Activated naive CD4-positive, alpha-beta T cell (primary cell): Measurements from ENCODE around the gene CTSC.
"Not testable (repeated sequence)": the region's sequence is repeated elsewhere in the genome, so short reads cannot be mapped to it uniquely, and the experiment has no call there.

ENCODE experiments used
- DNase-seq, 4 experiments: peaks; one replicate each; lab custom pipeline; 2025; lab: John Stamatoyannopoulos, UW

The CTSC gene

DNA sequence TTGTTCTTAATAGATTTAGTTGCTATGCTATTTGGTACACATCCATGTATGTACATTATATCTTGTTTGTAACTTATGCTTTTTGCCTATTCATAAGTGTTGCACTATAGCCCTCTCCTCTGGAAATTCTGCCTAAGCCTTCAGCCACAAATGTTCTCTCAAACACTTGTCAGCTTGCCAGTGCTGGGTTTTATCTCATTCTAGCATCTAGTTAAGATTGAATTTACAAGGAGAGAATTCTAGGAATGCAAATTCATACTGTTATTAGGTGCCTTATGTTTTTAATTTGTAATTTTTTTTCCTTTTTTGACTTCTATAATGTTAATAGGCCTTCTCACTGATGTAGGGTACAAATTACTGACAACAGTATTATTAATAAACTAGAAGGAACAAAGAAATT is 14.6 kb upstream of the CTSC start:
- no peak for DNase-seq

DNA sequence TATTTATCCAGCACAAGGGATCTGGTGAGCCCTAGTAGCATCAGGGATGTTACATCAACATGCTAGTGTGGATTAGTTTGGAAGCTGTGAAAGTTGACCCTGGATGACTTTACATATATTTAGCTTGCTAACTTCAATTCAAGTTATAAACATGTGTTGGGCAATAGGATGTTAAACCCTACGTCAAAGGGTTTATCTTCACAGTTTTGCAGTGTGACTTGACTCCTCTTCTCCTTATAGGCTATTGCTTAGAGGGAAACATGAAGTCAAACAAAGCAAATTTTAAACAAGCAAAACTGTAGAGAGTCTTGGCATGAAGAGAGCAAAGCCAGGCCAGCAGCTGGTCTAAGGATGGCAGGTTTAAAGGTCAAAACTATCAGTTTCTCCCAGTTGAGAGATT is 11.3 kb upstream of the CTSC start:
- no peak for DNase-seq

DNA sequence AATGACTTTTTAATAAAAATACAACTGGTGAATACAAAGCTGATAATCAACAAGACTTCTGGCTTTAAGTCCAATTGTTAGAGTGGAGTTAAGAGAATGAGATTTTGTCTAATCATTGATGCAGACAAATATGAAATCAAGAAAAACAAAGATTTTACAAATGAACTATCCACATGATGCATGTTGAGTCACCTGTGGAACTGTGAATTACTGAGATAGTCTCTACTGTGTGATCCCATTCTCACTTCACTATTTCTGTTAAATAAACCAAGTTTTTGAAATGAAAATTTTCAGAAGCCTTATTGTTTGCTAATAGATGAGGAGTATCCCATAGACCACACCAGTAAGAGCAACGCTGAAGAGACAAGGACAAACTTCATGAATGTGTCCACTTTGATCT is 8.4 kb upstream of the CTSC start:
- no peak for DNase-seq

DNA sequence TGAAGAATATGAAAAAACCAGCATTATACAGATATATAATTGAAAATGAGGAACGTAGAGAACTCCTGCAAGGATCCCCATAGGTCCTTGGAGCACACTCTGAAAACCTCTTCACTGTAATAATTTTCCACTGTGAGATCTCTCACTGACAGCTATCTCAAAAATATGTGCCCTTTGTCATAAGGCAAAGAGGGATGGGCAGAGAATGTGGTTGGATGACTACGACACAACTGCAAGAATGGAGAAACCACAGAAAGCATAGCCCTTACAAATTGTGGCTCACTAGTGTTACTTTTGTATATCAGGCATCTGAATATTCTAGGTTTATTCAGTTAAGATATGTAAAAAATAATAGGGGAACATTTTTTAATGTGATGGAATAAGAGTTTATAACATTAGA is 7.9 kb upstream of the CTSC start:
- DNase-seq = no peak

DNA sequence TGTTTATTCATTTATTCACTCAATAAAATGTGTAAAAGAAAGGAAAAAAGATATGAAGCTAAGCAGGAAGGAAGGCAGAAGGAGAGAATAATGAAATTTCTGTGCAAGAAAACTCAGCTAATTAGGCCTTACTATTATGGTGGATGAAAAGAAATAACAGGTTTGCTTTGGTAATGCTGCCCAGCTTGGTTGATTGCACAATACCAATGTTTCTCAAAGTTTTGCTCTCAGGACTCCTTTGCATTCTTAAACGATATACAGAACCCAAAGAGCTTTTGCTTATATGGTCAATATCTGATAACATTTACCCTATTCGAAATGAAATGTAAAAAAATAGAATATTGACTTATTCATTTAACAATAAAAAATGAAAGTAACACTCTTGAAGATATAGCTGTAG is 7.3 kb upstream of the CTSC start:
- no peak for DNase-seq

DNA sequence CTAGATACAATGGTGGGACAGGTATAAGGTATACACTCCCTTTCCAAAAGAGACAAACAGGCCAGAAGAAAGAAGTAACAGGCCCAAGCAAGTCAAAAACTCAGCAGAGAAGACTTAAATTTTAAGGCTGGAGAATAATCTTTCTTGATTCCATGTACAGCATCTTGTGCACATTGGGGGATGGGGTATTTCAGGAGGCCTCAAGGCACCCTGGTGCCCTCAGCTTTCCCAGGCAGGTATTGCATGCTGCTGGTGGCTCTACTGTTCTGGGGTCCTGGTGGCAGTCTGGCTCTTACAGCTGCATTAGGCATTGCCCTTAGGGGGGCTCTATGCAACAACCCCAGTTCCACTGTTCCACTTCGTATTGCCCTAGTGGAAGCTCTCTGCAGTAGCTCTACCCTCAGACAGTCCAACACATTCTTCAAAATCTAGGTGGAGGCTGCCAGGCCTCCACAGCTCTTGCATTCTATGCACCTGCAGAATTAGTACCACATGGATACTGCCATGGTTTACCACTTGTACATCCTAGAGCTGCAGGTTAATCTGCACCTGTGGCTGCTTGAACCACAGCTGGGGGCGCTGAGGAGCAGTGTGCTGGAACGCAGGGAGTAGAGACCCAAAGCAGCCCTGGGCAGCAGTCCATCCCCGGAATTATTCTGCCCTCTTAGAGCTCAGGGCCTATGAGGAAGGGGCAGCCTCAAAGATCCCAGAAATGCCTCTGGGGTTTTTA is 4.2 kb upstream of the CTSC start:
- DNase-seq = no peak

DNA sequence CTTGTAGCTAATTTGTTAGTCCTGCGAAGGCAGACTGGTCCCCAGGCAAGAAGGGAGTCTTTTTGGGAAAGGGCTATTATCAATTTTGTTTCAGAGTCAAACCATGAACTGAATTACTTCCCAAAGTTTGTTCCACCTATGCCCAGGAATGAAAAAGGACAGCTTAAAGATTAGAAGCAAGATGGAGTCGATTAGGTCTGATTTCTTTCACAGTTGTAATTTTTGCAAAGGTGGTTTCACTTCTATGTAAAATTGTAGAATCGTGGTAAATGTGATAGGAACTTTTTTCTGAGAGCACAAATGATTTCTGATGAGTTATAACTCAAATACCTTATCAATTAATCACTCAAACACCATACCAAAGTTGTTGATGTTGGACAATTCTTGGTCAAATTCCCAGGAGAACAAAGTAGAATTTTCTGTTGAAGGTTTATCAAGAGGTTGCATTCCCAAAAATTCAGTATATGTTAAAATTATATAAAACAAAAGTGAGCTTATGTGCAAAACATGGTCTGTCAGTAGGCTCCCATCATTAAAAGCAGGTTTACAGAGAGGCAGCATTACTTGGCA is 2.9 kb upstream of the CTSC start:
- DNase-seq = no peak

DNA sequence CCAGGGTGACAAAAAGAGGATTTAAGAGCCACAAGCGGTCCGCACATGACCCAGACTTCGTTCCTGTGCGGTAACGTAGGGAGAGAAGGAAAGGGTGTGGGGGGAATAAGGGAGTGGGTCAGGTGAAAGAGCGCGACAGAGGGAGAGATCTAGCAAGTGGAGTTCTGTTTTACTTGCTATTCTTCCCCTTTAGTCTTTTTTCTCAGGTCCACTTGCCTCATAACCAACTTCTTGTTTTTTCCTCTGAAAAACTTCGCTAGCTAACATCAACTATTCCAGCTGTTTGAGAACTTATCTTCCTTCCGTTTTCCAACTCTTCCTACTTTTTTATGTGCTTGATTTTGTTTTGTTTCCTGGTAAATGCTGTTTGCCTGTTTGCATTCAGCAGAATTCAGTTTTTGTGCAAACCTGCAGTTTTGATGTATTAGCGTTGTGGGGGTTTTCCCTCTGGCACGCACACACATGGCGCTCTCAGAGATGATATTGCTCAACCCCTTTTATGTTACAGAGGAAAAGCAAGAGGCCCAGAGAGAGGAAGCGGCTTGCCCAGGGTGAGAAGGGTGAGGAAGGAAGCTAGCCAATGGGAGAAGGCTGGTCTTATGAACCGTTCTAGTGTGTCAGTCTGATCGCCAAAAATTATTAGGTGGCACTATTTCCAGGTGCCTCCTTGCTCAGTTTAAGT is 592 bp upstream of the CTSC start:
- no peak for DNase-seq

DNA sequence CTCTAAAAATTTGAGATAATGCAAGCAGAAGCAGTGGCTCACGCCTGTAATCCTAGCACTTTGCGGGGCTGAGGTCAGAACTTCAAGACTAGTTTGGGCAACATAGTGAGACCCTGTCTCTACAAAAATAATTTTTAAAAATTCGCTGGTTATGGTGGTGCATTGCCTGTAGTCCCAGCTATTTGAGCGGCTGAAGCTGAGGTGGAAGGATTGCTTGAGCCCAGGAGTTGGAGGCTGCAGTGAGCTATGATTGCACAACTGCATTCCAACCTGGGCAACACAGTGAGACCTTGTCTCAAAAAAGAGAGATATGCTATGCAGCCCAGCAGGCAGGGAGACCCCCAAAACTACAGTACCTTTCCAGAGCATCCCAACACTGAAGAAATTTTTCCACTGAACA is 2.3 kb downstream of the CTSC start:
- DNase-seq = no peak

DNA sequence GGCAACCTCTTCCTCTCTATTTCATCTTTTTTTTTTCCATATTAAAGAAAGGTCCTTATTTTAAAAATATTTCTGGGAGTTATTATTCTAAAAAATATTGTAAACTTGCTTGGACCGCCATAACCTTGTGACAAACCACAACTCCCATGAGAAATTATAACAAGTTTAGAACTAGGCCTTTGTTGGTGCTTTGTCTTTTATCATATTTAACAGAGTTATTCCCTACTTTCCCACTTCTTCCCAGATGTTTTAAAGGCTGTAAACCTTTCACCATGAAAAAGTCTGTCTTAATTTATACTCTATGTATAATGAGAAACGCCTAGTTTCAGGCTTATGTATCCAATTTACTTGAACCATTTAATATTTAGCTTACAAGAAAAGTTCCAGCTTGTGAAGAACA is 3.7 kb downstream of the CTSC start:
- no peak for DNase-seq

DNA sequence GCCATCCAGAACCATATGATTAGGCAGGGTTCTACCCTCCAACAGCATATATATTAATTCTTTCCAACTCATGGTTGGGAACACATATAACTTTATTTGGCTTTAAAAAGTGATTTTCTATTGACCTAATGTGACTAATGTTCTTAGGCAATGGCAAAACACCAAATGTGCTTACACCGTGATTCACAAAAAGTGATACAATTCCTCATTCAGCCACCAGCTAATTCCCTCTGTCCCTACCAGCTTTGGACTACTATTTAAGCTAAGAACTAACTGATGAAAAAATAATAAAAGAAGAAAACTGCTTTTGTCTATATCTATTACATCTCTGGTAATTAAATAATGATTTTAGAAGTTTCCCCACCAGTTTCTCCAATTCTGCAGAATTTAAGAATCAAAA is 4.7 kb downstream of the CTSC start:
- DNase-seq = no peak

DNA sequence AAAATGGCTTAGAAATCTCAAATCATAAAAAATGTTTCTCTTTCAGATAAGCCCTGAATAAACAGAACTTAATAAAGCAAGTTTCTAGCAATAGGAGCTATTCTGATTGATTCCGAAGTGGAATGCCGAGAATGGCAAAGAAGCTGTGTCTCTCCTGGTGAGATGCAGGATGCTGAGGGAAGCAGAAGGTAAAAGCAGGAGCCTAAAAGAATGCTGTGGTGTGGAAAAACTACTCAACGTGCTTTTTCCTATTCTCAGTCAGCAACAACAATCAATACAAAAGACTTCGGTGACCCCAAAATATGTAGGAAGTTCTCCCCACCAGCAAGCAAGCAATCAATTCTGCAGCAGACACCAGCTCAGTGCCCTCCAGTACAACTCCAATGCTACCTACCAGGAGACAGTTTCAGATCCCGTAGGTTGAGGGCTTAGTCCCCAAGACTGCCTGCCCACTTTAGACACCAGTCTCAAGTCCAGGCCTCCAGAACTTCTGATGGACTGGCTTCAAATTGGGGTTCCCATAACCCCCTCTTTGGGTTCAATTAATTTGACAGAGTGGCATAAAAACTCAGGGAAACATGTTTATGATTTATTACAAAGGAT is 6.6 kb downstream of the CTSC start:
- no peak for DNase-seq

DNA sequence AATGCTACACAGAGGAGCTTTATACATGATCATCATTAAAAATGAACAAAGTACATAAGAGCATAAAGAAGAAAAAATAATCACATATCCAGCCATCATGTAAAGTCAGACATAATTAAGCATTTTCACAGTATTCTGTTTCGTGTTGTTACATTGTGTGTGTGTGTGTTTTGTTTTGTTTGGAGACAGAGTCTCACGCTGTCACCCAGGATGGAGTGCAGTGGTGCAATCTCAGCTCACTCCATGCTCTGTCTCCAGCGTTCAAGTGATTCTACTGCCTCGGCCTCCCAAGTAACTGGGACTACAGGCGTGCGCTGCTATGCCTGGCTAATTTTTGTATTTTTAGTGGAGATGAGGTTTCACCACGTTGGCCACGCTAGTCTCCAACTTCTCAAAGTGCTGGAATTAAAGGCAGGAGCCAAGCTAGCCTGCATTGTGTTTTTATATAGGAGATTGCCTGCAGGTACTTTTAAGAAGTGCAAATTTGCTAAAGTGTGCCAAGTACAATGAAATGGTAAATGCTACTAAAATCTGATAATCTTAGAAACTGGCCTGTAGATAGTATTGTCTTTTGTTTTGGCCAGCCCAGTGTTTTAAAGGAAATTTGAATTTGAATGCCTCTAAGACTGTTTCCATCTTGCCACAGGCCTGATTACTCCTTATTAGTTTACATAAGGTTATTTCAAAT is 7.8 kb downstream of the CTSC start:
- DNase-seq = no peak

DNA sequence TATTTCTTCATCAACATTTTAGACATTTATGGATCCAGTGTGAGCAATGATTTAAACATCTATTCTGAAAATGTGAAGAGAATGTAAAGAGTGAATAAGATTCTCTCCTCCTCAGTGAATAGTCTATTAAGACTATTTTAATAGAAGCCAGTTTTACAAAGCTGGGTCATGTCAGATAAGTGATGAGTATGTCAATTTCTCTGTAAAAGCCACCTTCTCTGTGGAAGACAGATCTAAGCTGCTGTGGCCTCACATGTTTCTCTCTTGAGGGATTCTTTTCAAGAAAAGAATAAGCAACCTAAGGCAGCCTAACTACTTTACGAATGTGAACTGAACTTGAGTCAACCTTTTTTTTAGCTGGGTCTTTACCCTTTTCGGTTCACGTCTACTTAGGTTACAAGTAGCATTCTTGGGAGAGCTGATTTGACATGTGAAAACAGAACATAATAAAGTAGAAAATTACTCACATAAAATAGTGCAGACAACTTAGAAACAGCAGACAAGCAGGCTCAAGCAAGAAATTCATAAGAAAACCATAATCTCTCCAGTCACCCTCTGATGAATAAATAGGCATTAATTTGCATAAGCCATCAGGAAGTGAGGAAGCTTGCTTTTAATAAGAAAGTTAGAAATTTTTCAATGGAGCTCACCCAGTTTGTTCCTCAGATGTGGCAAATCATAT is 9.9 kb downstream of the CTSC start:
- no peak for DNase-seq

DNA sequence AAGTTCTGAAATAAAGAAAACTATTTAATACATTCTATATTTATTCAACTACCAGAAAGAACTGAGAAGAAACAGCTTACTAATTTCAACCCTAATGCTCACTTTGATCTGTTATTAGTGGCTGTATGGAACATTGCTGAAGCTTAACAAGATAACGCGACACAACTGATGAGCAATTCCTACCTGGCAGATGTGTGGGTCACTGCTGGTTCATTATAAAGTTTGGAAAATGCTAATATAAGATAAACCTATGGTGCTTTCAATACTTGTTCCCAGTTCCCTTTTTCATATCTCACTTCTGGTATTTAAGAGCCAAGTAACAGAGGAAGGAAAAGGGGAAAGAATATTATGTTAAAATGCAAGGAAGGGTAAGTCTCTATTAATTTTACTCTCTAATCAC is 10.5 kb downstream of the CTSC start:
- no peak for DNase-seq

DNA sequence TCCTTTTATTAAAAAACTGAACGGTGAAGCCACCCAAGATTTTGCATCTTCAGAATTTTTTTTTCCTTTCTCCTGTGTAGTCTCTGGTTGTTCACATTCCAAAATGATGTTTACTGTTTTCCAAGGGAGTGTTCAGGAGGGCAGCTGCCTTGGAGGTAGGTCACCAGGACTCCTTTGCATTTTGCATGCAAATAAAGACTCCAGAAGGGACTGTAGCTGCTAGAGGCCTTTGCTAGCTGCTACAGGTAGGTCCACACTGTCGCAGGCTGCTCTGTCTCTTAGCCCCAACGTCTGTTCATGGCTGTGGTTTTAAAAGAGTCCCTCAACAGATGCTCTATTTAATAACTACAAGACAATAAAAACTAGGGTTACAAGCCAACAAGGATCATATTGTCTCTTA is 11.4 kb downstream of the CTSC start:
- no peak for DNase-seq

DNA sequence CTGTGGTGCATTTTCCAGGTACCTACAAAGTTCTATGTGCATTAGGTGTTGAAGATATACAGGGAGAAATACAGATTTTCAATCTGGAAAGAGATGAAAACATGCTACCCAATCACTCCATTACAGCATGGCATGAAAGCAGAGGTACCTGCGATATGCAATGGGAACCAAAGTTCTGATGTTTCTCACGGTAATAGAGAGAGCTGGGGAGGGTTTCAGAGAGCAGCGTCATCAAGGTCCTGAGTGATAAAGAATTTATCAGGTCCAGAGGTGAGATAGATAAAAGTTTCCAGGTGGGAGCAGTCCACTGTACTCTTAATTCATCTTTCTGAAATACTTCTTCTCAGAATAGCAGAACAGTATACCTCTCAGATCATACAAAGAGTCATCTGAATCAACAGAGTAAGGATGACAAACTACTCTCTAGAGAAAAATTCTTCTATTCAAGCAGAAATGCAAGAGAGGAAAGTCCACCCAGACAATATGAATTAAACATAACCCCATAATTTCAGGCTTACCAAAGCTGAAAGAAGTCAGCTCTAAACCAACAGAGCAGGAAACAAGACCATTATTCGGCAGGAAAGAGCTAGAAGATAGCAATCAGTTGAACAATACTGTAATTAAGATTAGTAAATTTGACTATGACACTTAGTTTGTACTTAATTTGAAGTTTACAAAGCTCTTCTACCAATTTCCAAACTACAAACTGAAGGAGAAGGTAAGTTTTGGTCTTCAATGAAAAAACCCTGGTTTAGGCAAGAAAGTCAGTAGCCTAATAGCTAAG is 12.8 kb downstream of the CTSC start:
- DNase-seq = no peak

DNA sequence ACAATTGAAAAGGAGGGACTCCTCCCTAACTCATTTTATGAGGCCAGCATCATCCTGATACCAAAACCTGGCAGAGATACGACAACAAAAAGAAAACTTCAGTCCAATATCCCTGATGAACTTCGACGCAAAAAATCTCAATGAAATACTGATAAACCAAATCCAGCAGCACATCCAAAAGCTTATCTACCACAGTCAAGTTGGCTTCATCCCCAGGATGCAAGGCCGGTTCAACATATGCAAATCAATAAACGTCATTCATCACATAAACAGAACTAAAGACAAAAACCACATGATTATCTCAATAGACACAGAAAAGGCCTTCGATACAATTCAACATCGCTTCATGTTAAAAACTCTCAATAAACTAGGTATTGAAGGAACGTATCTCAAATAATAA is 14.7 kb downstream of the CTSC start:
- DNase-seq = not testable (repeated sequence)

DNA sequence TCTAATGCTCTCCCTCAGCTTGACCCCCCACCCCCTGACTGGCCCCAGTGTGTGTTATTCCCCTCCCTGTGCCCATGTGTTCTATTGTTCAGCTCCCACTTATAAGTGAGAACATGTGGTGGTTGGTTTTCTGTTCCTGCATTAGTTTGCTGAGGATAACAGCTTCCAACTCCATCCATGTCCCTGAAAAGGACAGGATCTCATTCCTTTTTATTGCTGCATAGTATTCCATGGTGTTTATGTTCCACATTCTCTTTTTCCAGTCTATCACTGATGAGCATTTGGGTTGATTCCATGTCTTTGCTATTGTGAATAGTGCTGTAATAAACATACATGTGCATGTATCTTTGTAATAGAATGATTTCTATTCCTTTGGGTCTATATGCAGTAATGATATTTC is 16.1 kb downstream of the CTSC start:
- not testable (repeated sequence) for DNase-seq

DNA sequence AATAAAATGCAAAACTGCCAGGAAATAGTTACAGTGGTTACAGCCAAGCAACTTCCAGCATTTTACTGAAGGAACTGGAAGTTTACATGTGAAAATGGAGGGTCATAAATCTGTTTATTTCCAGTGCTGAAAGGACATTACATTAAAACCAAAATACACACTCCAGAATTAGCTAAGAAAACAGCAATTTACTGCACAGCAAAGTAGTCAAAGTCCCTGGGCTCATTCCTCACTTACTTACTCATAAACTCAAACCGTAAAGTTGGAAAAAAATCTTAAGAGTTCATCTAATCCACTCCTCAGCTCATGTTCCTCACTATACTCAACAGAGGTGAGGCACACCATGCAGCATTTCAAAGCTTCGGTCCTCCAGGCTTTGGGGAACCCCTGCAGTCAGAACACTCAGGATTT is 17.4 kb downstream of the CTSC start:
- DNase-seq = no peak

DNA sequence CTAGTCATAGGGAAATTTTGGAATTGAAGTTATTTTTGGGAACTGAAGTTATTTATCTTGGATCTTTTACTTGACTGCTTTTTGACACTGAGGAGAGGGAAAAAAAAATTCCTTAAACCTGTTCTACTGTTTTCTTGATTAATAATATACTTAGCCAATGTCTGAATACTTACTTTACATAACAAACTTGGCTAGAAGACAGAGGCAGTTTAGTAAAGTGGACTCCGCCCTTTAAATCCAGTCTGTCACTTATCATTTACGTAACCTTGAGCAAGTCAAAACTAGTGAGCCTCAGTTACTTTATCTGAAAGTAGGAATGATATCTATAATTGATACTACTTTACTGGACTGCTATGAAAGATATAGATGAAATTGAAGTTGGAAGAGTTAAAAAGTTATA is 19.5 kb downstream of the CTSC start:
- no peak for DNase-seq
